T-helper 9 cell (primary cell): ENCODE results near the gene ARAP3.

ENCODE experiments used
- DNase-seq: peaks from one replicate; pipeline ENCODE4 v3.0.0-alpha.2; 2020

The ARAP3 gene

GRCh38 chr5:141665995-141666940, 15.8 kb downstream of the ARAP3 start:
- no peak for DNase-seq

- peak; percentile 64 for DNase-seq
Measured at GRCh38 chr5:141664733-141665461, 17.1 kb downstream of the ARAP3 start.

GRCh38 chr5:141663506-141663905, 18.5 kb downstream of the ARAP3 start:
- no peak for DNase-seq

GRCh38 chr5:141662028-141662427, 20.0 kb downstream of the ARAP3 start:
- no peak for DNase-seq

GRCh38 chr5:141657937-141658545, 24.0 kb downstream of the ARAP3 start:
- DNase-seq = no peak

GRCh38 chr5:141657404-141657803, 24.6 kb downstream of the ARAP3 start:
- DNase-seq = no peak

GRCh38 chr5:141656396-141656795, 25.6 kb downstream of the ARAP3 start:
- no peak for DNase-seq

- no peak for DNase-seq
Measured at GRCh38 chr5:141655020-141655419, 27.0 kb downstream of the ARAP3 start.

GRCh38 chr5:141654298-141654697, 27.7 kb downstream of the ARAP3 start:
- DNase-seq = no peak

GRCh38 chr5:141651728-141652105, 30.3 kb downstream of the ARAP3 start:
- no peak for DNase-seq

GRCh38 chr5:141650851-141651727, 30.9 kb downstream of the ARAP3 start, which contains the start of gene FCHSD1:
TSS of gene FCHSD1 (minus strand) at chr5:141651418. CDS start at chr5:141651368, 50 bp downstream.
- peak; percentile 77 for DNase-seq

- no peak for DNase-seq
Measured at GRCh38 chr5:141649972-141650371, 32.1 kb downstream of the ARAP3 start.

GRCh38 chr5:141649056-141649688, 32.9 kb downstream of the ARAP3 start:
- no peak for DNase-seq

GRCh38 chr5:141647851-141648250, 34.2 kb downstream of the ARAP3 start:
- no peak for DNase-seq

GRCh38 chr5:141647242-141647641, 34.8 kb downstream of the ARAP3 start:
- DNase-seq = no peak

- DNase-seq = no peak
Measured at GRCh38 chr5:141646026-141646425, 36.0 kb downstream of the ARAP3 start.

GRCh38 chr5:141641634-141642267, 40.3 kb downstream of the ARAP3 start:
- no peak for DNase-seq

GRCh38 chr5:141640698-141641097, 41.3 kb downstream of the ARAP3 start:
- DNase-seq = no peak

GRCh38 chr5:141640051-141640415, 42.0 kb downstream of the ARAP3 start:
- no peak for DNase-seq

GRCh38 chr5:141639357-141640050, 42.5 kb downstream of the ARAP3 start:
- no peak for DNase-seq

GRCh38 chr5:141638771-141639170, 43.3 kb downstream of the ARAP3 start:
- no peak for DNase-seq
